Measurements from ENCODE around the gene SIRPA.

Gene SIRPA

GRCh38 chr20:1973601-1974440, 78.6 kb downstream of the SIRPA start:
- ATAC-seq (replicated peaks) = no peak
- H3K9me3 Mint-ChIP-seq = no peaks in the 10 kb centered on the region
- DNase-seq = no peak
- H3K4me1 Mint-ChIP-seq (ENCODE audit: low read depth in 2 of 2) = no peaks in the 10 kb centered on the region
- no peak overlapping the region for H3K27ac Mint-ChIP-seq
- H3K27me3 Mint-ChIP-seq = peaks cover 53 to 91% of the 10 kb centered on the region in 2 donors
- no peaks in the 10 kb centered on the region for H3K36me3 Mint-ChIP-seq (ENCODE audit: insufficient read depth)
- H3K4me3 Mint-ChIP-seq = no peak overlapping the region

- no peak overlapping the region for H3K27ac Mint-ChIP-seq
- no peaks in the 10 kb centered on the region for H3K9me3 Mint-ChIP-seq
- DNase-seq (no peak), ATAC-seq (replicated peaks) (no peak)
- H3K36me3 Mint-ChIP-seq (ENCODE audit: insufficient read depth) = no peaks in the 10 kb centered on the region
- H3K4me3 Mint-ChIP-seq = no peak overlapping the region
- H3K4me1 Mint-ChIP-seq (ENCODE audit: low read depth in 2 of 2) = no peaks in the 10 kb centered on the region
- H3K27me3 Mint-ChIP-seq = peaks cover 51 to 87% of the 10 kb centered on the region in 2 donors
These were observed 80.1 kb downstream of the SIRPA start for GRCh38 chr20:1975291-1975690.

DNA sequence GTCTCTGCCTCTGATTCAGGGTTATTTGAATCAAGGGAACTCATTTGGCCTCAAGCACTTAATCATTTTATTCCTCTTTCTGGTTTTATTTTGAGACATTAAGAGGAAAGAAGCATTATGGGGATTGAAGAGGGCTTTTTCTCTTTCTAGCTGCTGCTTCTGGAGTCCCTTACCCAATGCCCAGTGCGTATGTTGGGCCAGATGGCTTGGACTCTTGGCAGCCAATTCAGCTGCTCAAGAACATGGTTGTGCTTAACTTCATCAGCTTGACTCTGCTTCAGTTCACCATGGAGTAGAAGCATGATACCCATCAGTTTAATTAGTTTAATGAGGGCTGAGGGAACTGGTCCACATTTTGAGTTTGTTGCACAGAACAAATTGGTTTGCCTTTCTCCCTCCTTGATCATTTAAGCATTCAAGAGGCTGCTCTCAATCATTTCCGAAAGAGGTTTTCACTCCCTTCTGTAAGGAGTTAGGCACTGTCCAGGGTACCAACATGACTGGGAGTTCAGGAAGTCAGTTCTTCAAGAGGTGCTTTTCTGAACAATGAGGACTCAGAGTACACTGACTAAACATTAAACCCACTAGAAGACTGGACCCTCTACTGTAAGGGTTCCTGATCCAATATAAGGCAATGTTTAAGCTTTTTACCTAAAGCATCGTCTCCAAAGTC, 84.0 kb downstream of the SIRPA start:
- H3K36me3 Mint-ChIP-seq (ENCODE audit: insufficient read depth) = no peaks in the 10 kb centered on the region
- H3K27me3 Mint-ChIP-seq = peaks cover 55 to 88% of the 10 kb centered on the region in 2 donors
- H3K4me3 Mint-ChIP-seq = no peak overlapping the region
- no peaks in the 10 kb centered on the region for H3K4me1 Mint-ChIP-seq (ENCODE audit: low read depth in 2 of 2)
- no peak for ATAC-seq (replicated peaks)
- DNase-seq = no peak
- no peaks in the 10 kb centered on the region for H3K9me3 Mint-ChIP-seq
- H3K27ac Mint-ChIP-seq = no peak overlapping the region

DNA sequence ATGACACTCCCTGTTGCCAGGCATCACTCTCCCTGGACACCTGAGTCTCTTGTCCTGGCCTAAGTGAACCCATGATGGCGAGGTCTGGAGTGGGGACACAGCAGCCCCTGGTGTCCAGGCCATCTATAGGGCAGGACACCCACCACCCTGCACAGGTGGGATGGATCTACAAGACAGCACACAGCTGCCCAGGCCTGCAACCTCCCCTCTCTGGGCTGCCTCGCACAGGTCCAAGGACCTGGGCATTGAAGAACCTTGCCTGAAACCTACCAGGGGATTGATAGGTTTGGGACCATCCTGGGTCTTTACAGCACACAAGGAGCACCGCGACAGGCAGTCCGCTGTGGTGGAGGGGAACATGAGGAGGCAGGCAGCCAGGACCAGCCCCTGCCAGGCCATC, 87.5 kb downstream of the SIRPA start:
- ATAC-seq (replicated peaks) (no peak), DNase-seq (no peak)
- Mint-ChIP-seq H3K27ac (no peak overlapping the region), H3K9me3 (no peaks in the 10 kb centered on the region), H3K4me1 (ENCODE audit: low read depth in 2 of 2) (no peaks in the 10 kb centered on the region), H3K36me3 (ENCODE audit: insufficient read depth) (no peaks in the 10 kb centered on the region), H3K27me3 (peaks cover 73 to 88% of the 10 kb centered on the region in 2 donors), H3K4me3 (no peak overlapping the region)

GRCh38 chr20:1983301-1983700, 88.1 kb downstream of the SIRPA start:
- Mint-ChIP-seq H3K9me3 (no peaks in the 10 kb centered on the region), H3K27ac (no peak overlapping the region), H3K4me3 (no peak overlapping the region), H3K4me1 (ENCODE audit: low read depth in 2 of 2) (no peaks in the 10 kb centered on the region), H3K27me3 (peaks cover 70 to 88% of the 10 kb centered on the region in 2 donors), H3K36me3 (ENCODE audit: insufficient read depth) (no peaks in the 10 kb centered on the region)
- ATAC-seq (replicated peaks) (no peak), DNase-seq (no peak)

DNA sequence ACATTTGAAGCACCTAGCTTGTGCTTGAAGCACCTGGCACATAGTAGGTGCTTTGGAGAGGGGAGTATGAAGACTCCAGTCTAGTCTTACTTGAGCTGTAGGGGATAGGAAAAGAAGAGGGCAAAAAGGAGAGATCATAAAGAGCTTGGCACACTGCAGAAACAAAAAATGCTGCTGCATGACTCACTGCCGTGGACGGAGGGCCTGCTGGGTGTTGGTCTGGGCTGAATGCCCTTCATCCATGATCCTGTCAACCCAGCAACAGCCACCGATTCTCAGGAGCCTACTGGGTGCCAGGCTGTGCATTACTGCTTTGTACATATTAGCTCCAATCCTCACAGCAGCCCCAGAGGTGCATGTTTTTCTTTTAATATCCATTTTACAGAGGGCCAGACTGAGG, 92.6 kb downstream of the SIRPA start:
- H3K4me1 Mint-ChIP-seq (ENCODE audit: low read depth in 2 of 2) = no peaks in the 10 kb centered on the region

More for the DNA sequence above, 92.6 kb downstream of the SIRPA start:
- no peak overlapping the region for H3K27ac Mint-ChIP-seq
- no peak for ATAC-seq (replicated peaks)
- peaks cover 68 to 78% of the 10 kb centered on the region in 2 donors for H3K27me3 Mint-ChIP-seq
- no peak for DNase-seq
- no peaks in the 10 kb centered on the region for H3K9me3 Mint-ChIP-seq
- no peak overlapping the region for H3K4me3 Mint-ChIP-seq
- no peaks in the 10 kb centered on the region for H3K36me3 Mint-ChIP-seq (ENCODE audit: insufficient read depth)
